OCI-LY1 (cell line): ENCODE measurements around the gene SLMAP.

Source experiments
- H2AFZ ChIP-seq: fragments of 200-600 bp; sonication (generic), shearing (Covaris generic); 2 replicates; pipeline ENCODE4 v1.6.0; 2014; ENCODE audit warnings: antibody characterized with exemption, mild to moderate bottlenecking, low read length
- H3F3A ChIP-seq: fragments of 200-600 bp; sonication (generic), shearing (Covaris generic); 2 replicates; pipeline ENCODE4 v1.6.0; 2014; ENCODE audit warnings: mild to moderate bottlenecking, antibody characterized with exemption, low read length, moderate library complexity; ENCODE audit not compliant: insufficient read depth
- H3K27ac ChIP-seq: fragments of 200-600 bp; sonication (generic); 2 replicates; pipeline ENCODE4 v1.5.1; 2014; ENCODE audit warnings: low read length, mixed run types, mild to moderate bottlenecking, low read depth; ENCODE audit not compliant: poor library complexity, severe bottlenecking
- H3K27me3 ChIP-seq: fragments of 200-600 bp; sonication (generic); 2 replicates; pipeline ENCODE4 v1.6.0; 2014; ENCODE audit warnings: antibody characterized with exemption, mild to moderate bottlenecking, low read length, moderate library complexity; ENCODE audit not compliant: insufficient read depth
- H3K36me3 ChIP-seq: fragments of 200-600 bp; sonication (generic); 2 replicates; pipeline ENCODE4 v1.6.1; 2014; ENCODE audit warnings: mild to moderate bottlenecking, antibody characterized with exemption, low read length, moderate library complexity, mixed read lengths; ENCODE audit not compliant: insufficient read depth
- H3K4me1 ChIP-seq: fragments of 200-600 bp; sonication (generic); 2 replicates; pipeline ENCODE4 v1.5.1; 2014; ENCODE audit warnings: mild to moderate bottlenecking, low read length, moderate library complexity; ENCODE audit not compliant: insufficient read depth, severe bottlenecking
- H3K4me2 ChIP-seq: fragments of 200-600 bp; sonication (generic), shearing (Covaris generic); 2 replicates; pipeline ENCODE4 v1.6.1; 2014; ENCODE audit warnings: low read length
- H3K4me3 ChIP-seq: fragments of 200-600 bp; sonication (generic); 2 replicates; pipeline ENCODE4 v1.5.1; 2014; ENCODE audit warnings: low read length, low read depth, mild to moderate bottlenecking, mixed read lengths; ENCODE audit not compliant: poor library complexity, severe bottlenecking
- H3K79me2 ChIP-seq: fragments of 200-600 bp; shearing (Covaris generic); 2 replicates; pipeline ENCODE4 v1.6.1; 2016; ENCODE audit warnings: mixed run types, low read length, mixed read lengths; ENCODE audit not compliant: insufficient read depth
- H3K9ac ChIP-seq: fragments of 200-600 bp; sonication (generic), shearing (Covaris generic); 2 replicates; pipeline ENCODE4 v1.6.1; 2014; ENCODE audit warnings: mild to moderate bottlenecking, low read length, mixed read lengths
- H3K9me2 ChIP-seq: fragments of 200-600 bp; sonication (generic), shearing (Covaris generic); 2 replicates; pipeline ENCODE4 v1.6.1; 2014; ENCODE audit warnings: low read depth, mild to moderate bottlenecking, low read length, mixed read lengths
- H3K9me3 ChIP-seq: fragments of 200-600 bp; shearing (Covaris generic); 2 replicates; pipeline ENCODE4 v1.6.1; 2014; ENCODE audit warnings: low read length, mixed read lengths
- H4K20me1 ChIP-seq: fragments of 200-600 bp; sonication (generic), shearing (Covaris generic); 2 replicates; pipeline ENCODE4 v1.6.0; 2016; ENCODE audit warnings: mild to moderate bottlenecking, low read length; ENCODE audit not compliant: insufficient read depth
- CTCF ChIP-seq: fragments of 200-600 bp; sonication (generic), shearing (Covaris generic); IDR thresholded peaks from 2 replicates; pipeline ENCODE4 v1.5.1; 2017; ENCODE audit warnings: mild to moderate bottlenecking, antibody characterized with exemption, low read length, moderate library complexity, mixed read lengths
- EZH2 ChIP-seq: fragments of 200-600 bp; sonication (generic), shearing (Covaris generic); IDR thresholded peaks from 2 replicates; pipeline ENCODE4 v1.8.0; 2017; ENCODE audit warnings: borderline replicate concordance, mixed run types, mild to moderate bottlenecking, antibody characterized with exemption, low read length, moderate library complexity, mixed read lengths

The SLMAP gene

DNA sequence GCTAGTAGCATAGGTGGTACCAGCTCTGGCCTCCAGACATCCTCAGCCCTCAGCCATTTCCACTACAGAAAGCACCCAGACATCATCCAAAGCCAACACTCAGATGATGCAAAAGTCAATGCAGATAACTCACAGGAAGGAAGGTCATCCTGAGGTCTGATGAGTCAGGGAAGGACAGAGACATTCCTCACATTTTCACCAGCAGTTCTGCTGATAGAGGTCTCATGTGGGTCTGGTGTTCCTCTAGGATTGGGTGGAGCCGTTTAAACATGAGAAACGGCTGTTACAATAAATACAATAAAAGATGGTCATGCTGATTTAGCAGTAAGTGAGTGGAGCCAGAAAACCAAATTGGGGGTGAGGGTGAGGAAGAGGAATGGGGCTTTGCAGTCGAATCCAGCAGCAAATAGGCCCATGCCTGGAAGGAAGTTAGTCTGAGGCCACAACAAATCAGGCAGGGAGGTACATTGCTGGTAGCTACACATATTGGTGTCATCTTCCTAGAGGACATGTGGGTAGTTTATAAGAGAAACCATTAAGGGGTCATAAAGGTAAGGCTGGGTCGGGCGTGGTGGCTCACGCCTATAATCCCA, 218.8 kb downstream of the SLMAP start:
- Histone ChIP-seq H3K4me3 (no peak overlapping the region), H3K4me1 (peaks cover 4% of the 10 kb centered on the region), H3K9me3 (no peaks in the 10 kb centered on the region), H3K9me2 (no peaks in the 10 kb centered on the region), H3K27ac (no peak overlapping the region), H4K20me1 (no peaks in the 10 kb centered on the region), H3K79me2 (no peaks in the 10 kb centered on the region), H3F3A (no peaks in the 10 kb centered on the region), H3K9ac (no peak overlapping the region), H3K36me3 (no peaks in the 10 kb centered on the region), H3K4me2 (no peak overlapping the region), H2AFZ (no peak overlapping the region), H3K27me3 (no peaks in the 10 kb centered on the region)
- TF ChIP-seq CTCF (no peak), EZH2 (no peak)

DNA sequence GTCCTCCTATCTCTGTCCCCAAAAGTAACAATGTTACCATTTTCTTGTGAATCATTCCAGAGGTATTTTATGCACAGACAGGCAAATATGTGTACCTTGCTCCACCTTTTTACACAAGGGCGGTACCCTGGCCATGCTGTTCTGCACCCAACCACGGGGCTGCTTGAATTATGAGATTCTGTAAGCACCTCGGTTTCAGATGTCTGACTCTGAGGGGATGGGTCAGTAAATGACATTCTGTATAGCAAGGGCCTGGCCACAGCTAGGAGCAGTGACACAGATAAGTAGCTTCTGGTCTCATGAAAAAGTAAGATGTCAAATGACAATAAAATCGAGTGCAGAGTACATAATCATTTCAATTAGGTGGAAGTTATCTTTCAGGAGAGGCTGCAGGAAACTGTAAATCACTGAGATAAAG, 221.7 kb downstream of the SLMAP start:
- no peaks in the 10 kb centered on the region for H3K36me3 ChIP-seq
- H3K9me3 ChIP-seq = no peaks in the 10 kb centered on the region
- H3F3A ChIP-seq = no peaks in the 10 kb centered on the region
- no peaks in the 10 kb centered on the region for H3K9me2 ChIP-seq
- no peak overlapping the region for H2AFZ ChIP-seq
- no peaks in the 10 kb centered on the region for H3K27me3 ChIP-seq
- no peaks in the 10 kb centered on the region for H4K20me1 ChIP-seq
- H3K79me2 ChIP-seq = no peaks in the 10 kb centered on the region
- TF ChIP-seq EZH2 (no peak), CTCF (no peak)
- H3K4me3 ChIP-seq = no peak overlapping the region
- H3K9ac ChIP-seq = no peak overlapping the region
- H3K27ac ChIP-seq = no peak overlapping the region
- no peak overlapping the region for H3K4me2 ChIP-seq
- H3K4me1 ChIP-seq = peaks cover 16% of the 10 kb centered on the region

GRCh38 chr3:57978316-57978715, 222.2 kb downstream of the SLMAP start:
- no peak overlapping the region for H3K4me2 ChIP-seq

More at GRCh38 chr3:57978316-57978715, 222.2 kb downstream of the SLMAP start:
- peaks cover 21% of the 10 kb centered on the region for H3K4me1 ChIP-seq
- TF ChIP-seq EZH2 (no peak), CTCF (no peak)
- no peaks in the 10 kb centered on the region for H3K27me3 ChIP-seq
- H3K79me2 ChIP-seq = no peaks in the 10 kb centered on the region
- H3F3A ChIP-seq = no peaks in the 10 kb centered on the region
- H2AFZ ChIP-seq = no peak overlapping the region
- H3K4me3 ChIP-seq = no peak overlapping the region
- no peaks in the 10 kb centered on the region for H3K9me3 ChIP-seq
- no peaks in the 10 kb centered on the region for H4K20me1 ChIP-seq
- no peak overlapping the region for H3K9ac ChIP-seq
- H3K36me3 ChIP-seq = no peaks in the 10 kb centered on the region
- H3K27ac ChIP-seq = no peak overlapping the region
- no peaks in the 10 kb centered on the region for H3K9me2 ChIP-seq
